ENCODE data around the gene HRH4.
A peak's percentile ranks its signal among the peaks of the same experiment; 100 is the strongest.

Gene HRH4

GRCh38 chr18:24460388-24460787 lies at the start of gene HRH4:
Gene HRH4 (plus strand): TSS chr18:24460637. CDS start chr18:24460729, 92 bp downstream.
- DNase-seq (ENCODE audit: low read depth in 2 of 2) = no peak

- no peak for DNase-seq (ENCODE audit: low read depth in 2 of 2)
These were observed 47.3 kb upstream of the HRH4 start for GRCh38 chr18:24413148-24413547.

- DNase-seq (ENCODE audit: low read depth in 2 of 2) = no peak
These were observed 46.0 kb upstream of the HRH4 start for GRCh38 chr18:24414349-24415003.

GRCh38 chr18:24417480-24417879 lies 43.0 kb upstream of the HRH4 start:
- DNase-seq (ENCODE audit: low read depth in 2 of 2) = no peak

GRCh38 chr18:24420551-24420950 lies 39.9 kb upstream of the HRH4 start:
- DNase-seq (ENCODE audit: low read depth in 2 of 2) = no peak

- no peak for DNase-seq (ENCODE audit: low read depth in 2 of 2)
These were observed 38.6 kb upstream of the HRH4 start for GRCh38 chr18:24421831-24422230.

GRCh38 chr18:24426073-24426397 lies 34.4 kb upstream of the HRH4 start:
- no peak for DNase-seq (ENCODE audit: low read depth in 2 of 2)

- peak; percentile 58 to 62 for DNase-seq (ENCODE audit: low read depth in 2 of 2)
These were observed 33.8 kb upstream of the HRH4 start, which contains the start of gene IMPACT for GRCh38 chr18:24426398-24427294. Gene IMPACT (plus strand): TSS chr18:24426670. CDS start chr18:24426757, 87 bp downstream.

- no peak for DNase-seq (ENCODE audit: low read depth in 2 of 2)
These were observed 33.0 kb upstream of the HRH4 start for GRCh38 chr18:24427484-24427883.

- DNase-seq (ENCODE audit: low read depth in 2 of 2) = no peak
These were observed 31.7 kb upstream of the HRH4 start for GRCh38 chr18:24428709-24429108.

- DNase-seq (ENCODE audit: low read depth in 2 of 2) = no peak
These were observed 31.2 kb upstream of the HRH4 start for GRCh38 chr18:24429188-24429587.

GRCh38 chr18:24432618-24433017 lies 27.8 kb upstream of the HRH4 start:
- DNase-seq (ENCODE audit: low read depth in 2 of 2) = no peak

- no peak for DNase-seq (ENCODE audit: low read depth in 2 of 2)
These were observed 23.5 kb upstream of the HRH4 start for GRCh38 chr18:24436939-24437338.

- DNase-seq (ENCODE audit: low read depth in 2 of 2) = no peak
These were observed 16.6 kb upstream of the HRH4 start for GRCh38 chr18:24443870-24444269.

GRCh38 chr18:24446453-24446852 lies 14.0 kb upstream of the HRH4 start:
- no peak for DNase-seq (ENCODE audit: low read depth in 2 of 2)

- DNase-seq (ENCODE audit: low read depth in 2 of 2) = no peak
These were observed 13.4 kb upstream of the HRH4 start for GRCh38 chr18:24446953-24447538.

- DNase-seq (ENCODE audit: low read depth in 2 of 2) = no peak
These were observed 12.5 kb upstream of the HRH4 start for GRCh38 chr18:24447961-24448360.

GRCh38 chr18:24456549-24456948 lies 3.9 kb upstream of the HRH4 start:
- DNase-seq (ENCODE audit: low read depth in 2 of 2) = no peak

GRCh38 chr18:24459772-24460171 lies 665 bp upstream of the HRH4 start:
- no peak for DNase-seq (ENCODE audit: low read depth in 2 of 2)

- no peak for DNase-seq (ENCODE audit: low read depth in 2 of 2)
These were observed 1.6 kb downstream of the HRH4 start for GRCh38 chr18:24461996-24462395.

GRCh38 chr18:24462838-24463775 lies 2.7 kb downstream of the HRH4 start:
- DNase-seq (ENCODE audit: low read depth in 2 of 2) = no peak

- no peak for DNase-seq (ENCODE audit: low read depth in 2 of 2)
These were observed 5.0 kb downstream of the HRH4 start for GRCh38 chr18:24465486-24465885.
